ENCODE data around the gene SLC30A7.

GRCh38 chr1:100883963-100884362 lies 11.9 kb upstream of the SLC30A7 start:
- no peak for TF ChIP-seq POLR2AphosphoS5 (IDR thresholded peaks at IDR 0.05; ENCODE audit: low read depth, low read length)
- TF ChIP-seq TAF1 (IDR thresholded peaks at IDR 0.05; ENCODE audit: borderline replicate concordance, insufficient read depth, low read length) = no peak

All from PFSK-1 (cell line).